ENCODE measurements around the gene KNTC1.
A peak's percentile ranks its signal among the peaks of the same experiment; 100 is the strongest.

The KNTC1 gene

GRCh38 chr12:122659579-122659978, 132.5 kb downstream of the KNTC1 start:
- no peak for DNase-seq

GRCh38 chr12:122661246-122661645, 134.2 kb downstream of the KNTC1 start:
- no peak for DNase-seq

- DNase-seq, result no peak
Observed at GRCh38 chr12:122661938-122662337, 134.9 kb downstream of the KNTC1 start.

- no peak for DNase-seq
Observed at GRCh38 chr12:122665349-122665748, 138.3 kb downstream of the KNTC1 start.

- DNase-seq, result no peak
Observed at GRCh38 chr12:122665759-122666158, 138.7 kb downstream of the KNTC1 start.

- DNase-seq, result peak; percentile 50 to 72
Observed at GRCh38 chr12:122668268-122668667, 141.2 kb downstream of the KNTC1 start.

- no peak for DNase-seq
Observed at GRCh38 chr12:122669397-122670070, 142.5 kb downstream of the KNTC1 start.

- no peak for DNase-seq
Observed at GRCh38 chr12:122672515-122672914, 145.5 kb downstream of the KNTC1 start.
